HG02678 (cell line): ENCODE results near the gene HSD17B14.
"Not testable (repeated sequence)": the region's sequence is repeated elsewhere in the genome, so short reads cannot be mapped to it uniquely, and the experiment has no call there.

Experiments
- ATAC-seq: cut with Tn5 transposase; IDR thresholded peaks from one replicate; pipeline ENCODE4 v1.9.1; 2021; ENCODE audit warnings: mild to moderate bottlenecking, moderate library complexity; ENCODE audit not compliant: unreplicated experiment

Gene HSD17B14

GRCh38 chr19:48768171-48768753, 68.0 kb downstream of the HSD17B14 start:
- ATAC-seq = not testable (repeated sequence)

GRCh38 chr19:48765816-48766215, 70.5 kb downstream of the HSD17B14 start:
- ATAC-seq = not testable (repeated sequence)
